ENCODE data around the gene PARG. TPM values are rescaled to one million over a fixed set of nuclear protein-coding genes. Genes with fewer than 3 reads are reported as not detected.
"Not testable (repeated sequence)": the region's sequence is repeated elsewhere in the genome, so short reads cannot be mapped to it uniquely, and the experiment has no call there.

Gene PARG
- total RNA-seq, 1 experiment from 2014 or later = 42.4 TPM

DNA sequence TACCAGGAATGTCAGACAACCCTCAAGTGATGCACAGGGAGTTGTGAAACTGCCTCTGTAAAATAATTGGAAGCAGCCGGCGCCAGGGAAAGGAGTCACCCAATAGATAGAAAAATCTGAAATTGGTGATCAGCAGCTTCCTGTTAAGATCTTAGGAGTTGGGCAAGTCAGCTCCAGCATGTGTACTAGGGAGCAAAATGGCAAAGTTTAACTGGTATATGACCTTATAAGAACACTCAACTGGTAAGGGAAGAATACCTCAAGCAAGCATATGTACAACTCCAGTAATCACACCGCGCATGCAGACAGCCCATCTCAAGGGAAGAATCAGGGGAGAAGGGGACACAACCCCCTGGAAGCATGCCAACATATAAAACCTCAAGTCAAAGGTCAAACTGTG is 18.3 kb downstream of the PARG start:
- DNase-seq (ENCODE audit: low spot score); BruUV-seq (replicated peaks); H3K36me3 ChIP-seq (ENCODE audit: insufficient read depth, low read length, poor library complexity, severe bottlenecking); H3K27ac ChIP-seq (ENCODE audit: low read depth, low read length, poor library complexity, severe bottlenecking); H3K4me3 ChIP-seq (ENCODE audit: low read depth, low read length, poor library complexity, severe bottlenecking); POLR2A ChIA-PET (ENCODE audit: low non-redundant PET); intact Hi-C loops (cut with micrococcal nuclease; ENCODE audit: unreplicated experiment); CTCF ChIA-PET; H3K9me3 ChIP-seq (ENCODE audit: low read depth, low read length, poor library complexity, severe bottlenecking); H3K27me3 ChIP-seq (replicated peaks; ENCODE audit: insufficient read depth, low read depth, low read length, poor library complexity); H3K4me1 ChIP-seq (ENCODE audit: insufficient read depth, low read length, poor library complexity, severe bottlenecking): not testable (repeated sequence)

DNA sequence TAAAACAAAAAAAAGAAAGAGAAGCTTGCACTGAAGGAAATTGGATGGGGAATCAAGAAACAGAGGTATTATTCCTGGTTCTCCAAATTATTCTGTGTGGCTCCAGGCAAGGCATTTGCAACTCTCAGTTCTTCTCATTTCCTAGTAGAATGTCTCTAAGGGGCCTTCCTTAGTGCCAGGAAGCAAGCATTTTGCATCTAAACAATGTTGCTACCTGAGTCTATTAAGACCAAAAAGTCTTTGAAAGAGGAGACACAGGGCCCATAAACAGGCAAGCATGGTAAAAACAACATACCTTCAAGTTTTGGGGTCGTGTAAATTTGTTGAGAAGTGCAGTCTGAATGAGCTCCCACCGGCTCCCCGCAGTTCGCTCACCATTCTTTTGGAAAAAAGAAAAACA is 19.8 kb downstream of the PARG start:
- H3K36me3 ChIP-seq (ENCODE audit: insufficient read depth, low read length, poor library complexity, severe bottlenecking); DNase-seq (ENCODE audit: low spot score); H3K4me3 ChIP-seq (ENCODE audit: low read depth, low read length, poor library complexity, severe bottlenecking); BruUV-seq (replicated peaks); H3K27ac ChIP-seq (ENCODE audit: low read depth, low read length, poor library complexity, severe bottlenecking); CTCF ChIA-PET; H3K27me3 ChIP-seq (replicated peaks; ENCODE audit: insufficient read depth, low read depth, low read length, poor library complexity); POLR2A ChIA-PET (ENCODE audit: low non-redundant PET); intact Hi-C loops (cut with micrococcal nuclease; ENCODE audit: unreplicated experiment); H3K9me3 ChIP-seq (ENCODE audit: low read depth, low read length, poor library complexity, severe bottlenecking): not testable (repeated sequence)
- H3K4me1 ChIP-seq (ENCODE audit: insufficient read depth, low read length, poor library complexity, severe bottlenecking) = peaks cover 14% of the 10 kb centered on the region

DNA sequence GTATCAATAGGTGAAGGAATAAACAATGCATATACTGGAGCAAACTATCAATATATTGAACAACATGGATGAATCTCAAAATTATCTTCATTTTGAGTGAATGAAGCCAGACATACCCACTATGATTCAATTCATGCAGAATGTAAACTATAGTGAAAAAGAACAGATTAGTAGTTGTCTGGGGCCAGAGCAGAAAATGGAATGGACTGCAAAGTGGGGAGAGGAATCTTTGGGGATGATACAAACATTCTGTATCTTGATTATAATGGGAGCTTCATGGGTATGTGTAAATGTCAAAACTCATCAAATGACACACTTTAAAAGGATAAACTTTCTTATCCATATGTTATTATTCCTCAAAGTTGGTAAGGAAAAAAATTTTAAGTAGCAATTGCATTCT is 23.9 kb downstream of the PARG start:
- H3K4me3 ChIP-seq (ENCODE audit: low read depth, low read length, poor library complexity, severe bottlenecking); H3K36me3 ChIP-seq (ENCODE audit: insufficient read depth, low read length, poor library complexity, severe bottlenecking): not testable (repeated sequence)

DNA sequence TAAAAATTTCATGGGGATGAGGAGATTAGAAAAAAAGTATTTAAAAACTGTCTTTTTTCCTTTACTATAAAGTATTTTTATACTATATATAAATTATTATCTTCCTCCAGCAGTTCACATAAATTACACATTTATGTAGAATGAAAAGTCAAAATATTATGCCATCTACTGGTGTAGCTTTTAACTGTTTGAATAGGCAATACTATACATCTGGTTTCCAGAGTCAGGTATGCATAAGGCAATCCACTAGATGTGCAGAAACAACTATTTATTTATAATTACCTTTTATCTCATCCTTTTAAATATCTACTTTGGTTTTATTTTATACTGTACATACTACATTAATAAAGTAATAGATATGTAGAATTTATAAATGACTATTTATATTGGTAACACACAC is 25.4 kb downstream of the PARG start:
- CTCF ChIA-PET; intact Hi-C loops (cut with micrococcal nuclease; ENCODE audit: unreplicated experiment); BruUV-seq (replicated peaks): not testable (repeated sequence)

More for the DNA sequence above, 23.9 kb downstream of the PARG start:
- Histone ChIP-seq H3K4me1 (ENCODE audit: insufficient read depth, low read length, poor library complexity, severe bottlenecking) (peaks cover 14% of the 10 kb centered on the region), H3K27ac (ENCODE audit: low read depth, low read length, poor library complexity, severe bottlenecking) (peak overlapping the region; percentile 37)
- H3K9me3 ChIP-seq (ENCODE audit: low read depth, low read length, poor library complexity, severe bottlenecking); H3K27me3 ChIP-seq (replicated peaks; ENCODE audit: insufficient read depth, low read depth, low read length, poor library complexity); BruUV-seq (replicated peaks); POLR2A ChIA-PET (ENCODE audit: low non-redundant PET); DNase-seq (ENCODE audit: low spot score); intact Hi-C loops (cut with micrococcal nuclease; ENCODE audit: unreplicated experiment); CTCF ChIA-PET: not testable (repeated sequence)

DNA sequence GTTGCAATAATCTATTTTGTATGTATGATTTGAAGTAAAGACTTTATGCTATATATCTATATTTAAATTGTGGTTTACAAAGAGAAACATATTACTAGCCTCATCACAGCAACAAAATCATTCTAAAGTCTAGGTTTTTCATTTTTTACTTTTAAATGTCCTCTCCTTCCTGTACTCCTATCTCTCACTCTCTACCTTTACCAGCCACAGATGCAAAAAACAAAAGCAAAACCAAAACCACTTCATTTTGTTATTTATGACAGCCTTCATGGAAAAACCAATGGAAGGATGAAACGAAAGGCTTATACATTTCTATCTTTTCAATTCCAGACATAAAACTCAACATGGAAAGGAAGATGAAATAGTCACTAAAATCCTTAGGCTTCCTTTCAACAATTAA is 31.5 kb downstream of the PARG start:
- POLR2A ChIA-PET (ENCODE audit: low non-redundant PET); H3K9me3 ChIP-seq (ENCODE audit: low read depth, low read length, poor library complexity, severe bottlenecking); H3K4me1 ChIP-seq (ENCODE audit: insufficient read depth, low read length, poor library complexity, severe bottlenecking); H3K27me3 ChIP-seq (replicated peaks; ENCODE audit: insufficient read depth, low read depth, low read length, poor library complexity); DNase-seq (ENCODE audit: low spot score); CTCF ChIA-PET; H3K27ac ChIP-seq (ENCODE audit: low read depth, low read length, poor library complexity, severe bottlenecking); intact Hi-C loops (cut with micrococcal nuclease; ENCODE audit: unreplicated experiment); BruUV-seq (replicated peaks); H3K36me3 ChIP-seq (ENCODE audit: insufficient read depth, low read length, poor library complexity, severe bottlenecking); H3K4me3 ChIP-seq (ENCODE audit: low read depth, low read length, poor library complexity, severe bottlenecking): not testable (repeated sequence)

More for the DNA sequence above, 25.4 kb downstream of the PARG start:
- H3K27me3 ChIP-seq (replicated peaks; ENCODE audit: insufficient read depth, low read depth, low read length, poor library complexity); DNase-seq (ENCODE audit: low spot score); H3K9me3 ChIP-seq (ENCODE audit: low read depth, low read length, poor library complexity, severe bottlenecking); H3K36me3 ChIP-seq (ENCODE audit: insufficient read depth, low read length, poor library complexity, severe bottlenecking); H3K27ac ChIP-seq (ENCODE audit: low read depth, low read length, poor library complexity, severe bottlenecking); POLR2A ChIA-PET (ENCODE audit: low non-redundant PET); H3K4me3 ChIP-seq (ENCODE audit: low read depth, low read length, poor library complexity, severe bottlenecking): not testable (repeated sequence)
- peaks cover 14% of the 10 kb centered on the region for H3K4me1 ChIP-seq (ENCODE audit: insufficient read depth, low read length, poor library complexity, severe bottlenecking)

DNA sequence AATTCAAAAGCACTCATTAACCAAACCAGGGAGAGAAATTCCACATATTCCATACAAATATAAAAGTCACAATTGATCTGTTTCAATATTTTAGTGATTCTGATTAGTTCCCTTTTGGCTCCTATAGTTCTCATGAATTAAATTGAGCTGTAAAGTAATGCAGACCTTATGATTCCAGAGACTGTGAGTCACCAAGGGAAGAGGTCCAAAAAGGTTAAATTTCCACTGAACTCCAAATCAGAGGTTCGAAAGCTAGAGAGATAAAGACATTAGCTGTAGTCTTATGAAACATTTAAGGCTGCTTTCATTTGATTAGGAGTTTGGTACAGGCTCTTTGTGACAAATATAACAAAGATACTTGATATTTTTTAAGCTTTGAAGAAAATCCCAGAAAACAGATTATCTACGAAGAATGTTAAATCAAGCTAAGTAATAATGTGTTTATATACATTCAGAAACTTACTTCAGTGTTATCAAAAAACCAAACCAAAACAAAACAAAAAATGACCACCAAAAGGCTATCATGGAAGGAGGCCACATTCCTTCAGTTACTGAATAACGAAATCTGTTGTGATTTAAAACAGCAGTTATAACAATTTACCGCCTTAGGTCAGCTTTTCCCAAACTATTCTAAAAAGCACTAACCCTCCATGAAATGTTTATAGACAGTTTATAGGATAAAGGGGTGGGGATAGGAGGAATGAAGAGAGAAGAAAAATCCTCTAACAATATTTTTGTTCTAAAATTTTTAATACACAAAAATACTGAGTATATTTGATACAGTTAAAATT is 33.3 kb downstream of the PARG start:
- DNase-seq (ENCODE audit: low spot score); H3K27me3 ChIP-seq (replicated peaks; ENCODE audit: insufficient read depth, low read depth, low read length, poor library complexity); CTCF ChIA-PET; H3K4me1 ChIP-seq (ENCODE audit: insufficient read depth, low read length, poor library complexity, severe bottlenecking); POLR2A ChIA-PET (ENCODE audit: low non-redundant PET); H3K27ac ChIP-seq (ENCODE audit: low read depth, low read length, poor library complexity, severe bottlenecking); H3K4me3 ChIP-seq (ENCODE audit: low read depth, low read length, poor library complexity, severe bottlenecking); H3K36me3 ChIP-seq (ENCODE audit: insufficient read depth, low read length, poor library complexity, severe bottlenecking); intact Hi-C loops (cut with micrococcal nuclease; ENCODE audit: unreplicated experiment); BruUV-seq (replicated peaks); H3K9me3 ChIP-seq (ENCODE audit: low read depth, low read length, poor library complexity, severe bottlenecking): not testable (repeated sequence)

DNA sequence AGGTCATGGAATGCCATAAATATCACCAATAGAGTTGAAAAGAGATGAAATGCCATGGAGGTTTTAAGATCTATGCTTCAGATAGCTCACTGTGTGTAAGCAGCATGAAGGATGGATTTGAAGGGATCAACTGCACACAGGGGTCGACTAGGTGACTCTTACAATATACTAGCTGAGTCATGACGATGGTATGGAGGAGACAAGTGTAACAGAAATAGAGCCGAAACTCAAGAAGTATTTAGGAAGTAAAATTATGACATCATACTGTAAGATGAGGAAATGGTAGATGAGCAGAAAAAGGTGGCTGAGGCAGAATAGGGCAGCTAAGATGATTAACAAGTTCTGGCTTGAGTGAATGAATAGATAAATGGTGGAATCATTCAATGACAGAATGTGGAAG is 38.0 kb downstream of the PARG start:
- intact Hi-C loops (cut with micrococcal nuclease; ENCODE audit: unreplicated experiment); H3K36me3 ChIP-seq (ENCODE audit: insufficient read depth, low read length, poor library complexity, severe bottlenecking); H3K27me3 ChIP-seq (replicated peaks; ENCODE audit: insufficient read depth, low read depth, low read length, poor library complexity); H3K9me3 ChIP-seq (ENCODE audit: low read depth, low read length, poor library complexity, severe bottlenecking); H3K4me3 ChIP-seq (ENCODE audit: low read depth, low read length, poor library complexity, severe bottlenecking); H3K4me1 ChIP-seq (ENCODE audit: insufficient read depth, low read length, poor library complexity, severe bottlenecking); CTCF ChIA-PET; DNase-seq (ENCODE audit: low spot score); H3K27ac ChIP-seq (ENCODE audit: low read depth, low read length, poor library complexity, severe bottlenecking); POLR2A ChIA-PET (ENCODE audit: low non-redundant PET); BruUV-seq (replicated peaks): not testable (repeated sequence)

DNA sequence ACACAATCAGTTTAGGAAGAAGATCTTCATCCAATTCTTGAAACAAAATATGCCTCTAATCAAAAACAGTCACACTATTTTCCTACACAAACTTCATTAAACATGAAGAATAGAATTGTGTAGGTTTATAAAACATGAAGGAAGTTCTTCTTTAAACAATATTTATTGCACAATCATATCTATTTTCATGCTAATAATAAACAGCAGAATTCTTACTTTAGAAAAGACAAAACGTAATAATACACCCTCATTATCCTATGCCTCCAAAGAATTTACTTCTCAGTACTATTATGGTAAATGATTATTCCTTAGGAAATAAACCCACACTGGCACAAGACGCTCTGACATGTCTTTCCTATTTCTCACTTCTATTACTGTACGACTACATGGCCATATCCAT is 41.4 kb downstream of the PARG start:
- H3K27ac ChIP-seq (ENCODE audit: low read depth, low read length, poor library complexity, severe bottlenecking); DNase-seq (ENCODE audit: low spot score); BruUV-seq (replicated peaks); H3K36me3 ChIP-seq (ENCODE audit: insufficient read depth, low read length, poor library complexity, severe bottlenecking); H3K4me3 ChIP-seq (ENCODE audit: low read depth, low read length, poor library complexity, severe bottlenecking); H3K9me3 ChIP-seq (ENCODE audit: low read depth, low read length, poor library complexity, severe bottlenecking); CTCF ChIA-PET; H3K27me3 ChIP-seq (replicated peaks; ENCODE audit: insufficient read depth, low read depth, low read length, poor library complexity); intact Hi-C loops (cut with micrococcal nuclease; ENCODE audit: unreplicated experiment); POLR2A ChIA-PET (ENCODE audit: low non-redundant PET); H3K4me1 ChIP-seq (ENCODE audit: insufficient read depth, low read length, poor library complexity, severe bottlenecking): not testable (repeated sequence)

Data from A673 (cell line).